DND-41 (cell line): ENCODE data around the gene C1orf167.

Experiments used
- ATAC-seq: fragments of 200-7000 bp; cut with Tn5 transposase; 3 replicates; pipeline ENCODE4 v1.9.1; 2021; ENCODE audit warnings: low read depth; ENCODE audit not compliant: insufficient read depth
- DNase-seq: peaks from one replicate; pipeline ENCODE4 v3.0.0-alpha.2; 2020
- H2AFZ ChIP-seq: 2 replicates; pipeline ENCODE4 v1.6.0; 2012; ENCODE audit warnings: low read depth, low read length
- H3K27ac ChIP-seq: 2 replicates; pipeline ENCODE4 v1.5.1; 2012; ENCODE audit warnings: low read length, inconsistent platforms
- H3K27me3 ChIP-seq: fragments of 200-600 bp; sonication (generic); 2 replicates; pipeline ENCODE4 v1.6.0; 2012; ENCODE audit warnings: low read length, mild to moderate bottlenecking, inconsistent platforms; ENCODE audit not compliant: insufficient read depth, poor library complexity
- H3K36me3 ChIP-seq: 2 replicates; pipeline ENCODE4 v1.5.1; 2012; ENCODE audit warnings: low read length, inconsistent platforms; ENCODE audit not compliant: insufficient read depth
- H3K4me1 ChIP-seq: 2 replicates; pipeline ENCODE4 v1.5.1; 2012; ENCODE audit warnings: mild to moderate bottlenecking, low read length; ENCODE audit not compliant: insufficient read depth
- H3K4me2 ChIP-seq: 2 replicates; pipeline ENCODE4 v1.6.0; 2012; ENCODE audit warnings: mild to moderate bottlenecking, moderate library complexity, low read length, inconsistent platforms; ENCODE audit not compliant: insufficient read depth
- H3K4me3 ChIP-seq, 2 experiments: fragments of 200-600 bp in 1 of 2; shearing (Covaris generic) in 1 of 2; 2 replicates each; pipeline ENCODE4 v1.5.1; 2012 to 2016; ENCODE audit warnings: inconsistent platforms in 2 of 2, low read length in 2 of 2, mild to moderate bottlenecking in 2 of 2, low read depth in 1 of 2, moderate library complexity in 1 of 2
- H3K79me2 ChIP-seq: 2 replicates; pipeline ENCODE4 v1.6.0; 2012; ENCODE audit warnings: low read length, inconsistent platforms; ENCODE audit not compliant: insufficient read depth
- H3K9ac ChIP-seq: 2 replicates; pipeline ENCODE4 v1.6.0; 2012; ENCODE audit warnings: low read depth, mild to moderate bottlenecking, inconsistent platforms, low read length, moderate library complexity
- H3K9me3 ChIP-seq: 2 replicates; pipeline ENCODE4 v1.5.1; 2012; ENCODE audit warnings: low read length, moderate library complexity, mild to moderate bottlenecking, inconsistent platforms; ENCODE audit not compliant: insufficient read depth, severe bottlenecking
- H4K20me1 ChIP-seq: 2 replicates; pipeline ENCODE4 v1.6.0; 2012; ENCODE audit warnings: low read length; ENCODE audit not compliant: insufficient read depth
- CTCF ChIP-seq: IDR thresholded peaks from 2 replicates; pipeline ENCODE4 v1.5.1; 2012; ENCODE audit warnings: borderline replicate concordance, low read length, moderate library complexity, mild to moderate bottlenecking; ENCODE audit not compliant: poor library complexity, severe bottlenecking; ENCODE audit errors: extremely low read depth
- EZH2 ChIP-seq: IDR thresholded peaks from 3 replicates; pipeline ENCODE4 v1.6.1; 2012; ENCODE audit warnings: borderline replicate concordance, low read depth, mild to moderate bottlenecking, moderate library complexity, low read length, inconsistent platforms; ENCODE audit not compliant: severe bottlenecking

The C1orf167 gene

GRCh38 chr1:11787251-11787803, 25.3 kb downstream of the C1orf167 start:
- Histone ChIP-seq H3K9me3 (no peaks in the 10 kb centered on the region), H3K79me2 (no peaks in the 10 kb centered on the region), H2AFZ (no peak overlapping the region), H3K4me2 (no peak overlapping the region), H3K4me3 (no peak overlapping the region), H3K9ac (no peak overlapping the region), H3K36me3 (0 out of 2 replicates have a peak, but pooled peaks cover 6% of the 10 kb centered on the region), H4K20me1 (no peaks in the 10 kb centered on the region), H3K27ac (no peak overlapping the region), H3K4me1 (no peaks in the 10 kb centered on the region), H3K27me3 (no peaks in the 10 kb centered on the region)
- ATAC-seq = no peak
- no peak for TF ChIP-seq EZH2
- TF ChIP-seq CTCF = no peak
- no peak for DNase-seq

DNA sequence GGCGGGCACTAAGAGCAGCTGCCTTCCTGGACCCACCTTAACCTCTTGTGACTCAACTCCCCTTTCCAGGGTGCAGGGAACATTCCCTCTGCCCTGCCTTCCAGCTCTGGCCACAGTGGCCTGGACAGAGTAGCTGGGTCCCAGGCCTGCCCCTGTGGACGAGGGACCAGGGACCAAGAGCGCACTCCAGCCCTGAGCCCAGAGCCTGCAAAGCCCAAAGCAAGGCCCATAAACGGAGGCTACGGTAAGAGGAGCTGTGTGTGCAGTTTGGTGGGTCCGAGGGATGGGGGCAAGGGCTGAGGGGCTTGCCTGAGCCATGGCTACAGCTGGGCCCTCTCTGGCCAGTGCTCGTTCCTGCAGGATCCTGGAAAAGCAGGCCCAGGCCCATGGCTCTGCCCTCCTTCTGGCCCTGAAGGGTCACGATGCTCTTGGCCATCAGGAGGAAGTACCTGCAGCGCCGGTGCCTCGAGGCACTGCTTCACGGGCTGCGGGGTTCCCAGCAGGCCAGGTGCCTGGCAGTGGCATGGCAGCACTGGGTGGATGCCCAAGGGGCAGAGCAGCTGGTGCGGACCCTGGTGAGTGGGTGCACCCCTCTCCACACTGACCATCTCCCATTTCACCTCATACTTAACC, 25.9 kb downstream of the C1orf167 start:
- Histone ChIP-seq H3K4me1 (no peaks in the 10 kb centered on the region), H3K36me3 (0 out of 2 replicates have a peak, but pooled peaks cover 8% of the 10 kb centered on the region), H3K79me2 (no peaks in the 10 kb centered on the region), H3K9me3 (no peaks in the 10 kb centered on the region), H3K27ac (no peak overlapping the region), H4K20me1 (no peaks in the 10 kb centered on the region), H3K4me3 (no peak overlapping the region), H3K4me2 (no peak overlapping the region), H2AFZ (no peak overlapping the region), H3K9ac (no peak overlapping the region), H3K27me3 (no peaks in the 10 kb centered on the region)
- TF ChIP-seq EZH2 (no peak), CTCF (no peak)
- ATAC-seq (no peak), DNase-seq (no peak)

DNA sequence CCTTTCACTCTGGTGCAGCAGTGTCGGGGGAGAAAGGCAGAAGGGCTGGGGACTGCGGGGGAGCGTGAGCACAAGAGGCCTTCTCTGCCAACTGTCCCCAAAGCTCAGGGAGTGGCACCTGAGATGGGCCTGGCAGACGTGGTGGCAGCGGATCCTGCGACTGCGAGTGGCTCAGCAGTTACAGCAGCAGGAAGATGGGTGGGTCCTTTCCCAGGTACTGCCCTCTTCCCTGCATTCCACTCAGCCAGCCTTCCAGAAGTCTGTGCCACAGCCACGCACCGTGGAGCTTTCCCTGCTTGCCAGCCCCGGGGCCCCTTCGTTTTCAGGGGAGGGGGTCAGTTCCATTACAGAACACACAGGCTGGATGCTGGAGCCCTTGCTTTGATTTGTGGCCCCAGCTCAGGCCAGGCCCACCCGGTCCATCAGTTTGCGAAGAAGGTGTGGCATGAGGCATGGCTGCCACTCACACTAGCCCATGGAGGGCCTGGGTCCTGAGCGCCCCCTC, 26.6 kb downstream of the C1orf167 start:
- H3K27me3 ChIP-seq = no peaks in the 10 kb centered on the region
- 0 out of 2 replicates have a peak, but pooled peaks cover 8% of the 10 kb centered on the region for H3K36me3 ChIP-seq
- H3K4me1 ChIP-seq = no peaks in the 10 kb centered on the region
- H3K9me3 ChIP-seq = no peaks in the 10 kb centered on the region
- no peak overlapping the region for H3K4me2 ChIP-seq
- TF ChIP-seq EZH2 (no peak), CTCF (no peak)
- no peaks in the 10 kb centered on the region for H3K79me2 ChIP-seq
- no peaks in the 10 kb centered on the region for H4K20me1 ChIP-seq
- no peak overlapping the region for H3K27ac ChIP-seq
- H3K9ac ChIP-seq = no peak overlapping the region
- no peak for ATAC-seq
- H2AFZ ChIP-seq = no peak overlapping the region
- H3K4me3 ChIP-seq = no peak overlapping the region
- DNase-seq = no peak
